ENCODE results near the gene WWOX. TPM values are rescaled to one million over a fixed set of nuclear protein-coding genes. Genes with fewer than 3 reads are reported as not detected.

Gene WWOX
- total RNA-seq, 1 experiment from 2014 or later = 15.6 TPM

- Histone ChIP-seq H3T11ph (ENCODE audit: low read length) (no peak overlapping the region), H3K18ac (ENCODE audit: insufficient read length, low read depth, low read length) (no peak overlapping the region), H3K27me3 (ENCODE audit: insufficient read depth, low read length) (no peaks in the 10 kb centered on the region), H2BK15ac (ENCODE audit: low read depth, low read length) (no peak overlapping the region), H2AK5ac (ENCODE audit: insufficient read length, low read length) (no peak overlapping the region), H3K9me3 (ENCODE audit: control insufficient read depth, low read depth, low read length) (peaks cover 7% of the 10 kb centered on the region), H3K56ac (ENCODE audit: insufficient read length, low read depth, low read length) (no peak overlapping the region), H4K91ac (ENCODE audit: insufficient read length, low read depth, low read length) (no peak overlapping the region), H2BK12ac (ENCODE audit: insufficient read length, low read depth, low read length) (no peak overlapping the region), H4K8ac (replicated peaks; ENCODE audit: insufficient read length, low read depth, low read length) (no peak overlapping the region), H3K23ac (ENCODE audit: insufficient read length, low read depth, low read length) (no peak overlapping the region), H2BK120ac (ENCODE audit: low read depth, low read length, poor library complexity, severe bottlenecking) (no peak overlapping the region), H4K20me1 (ENCODE audit: control insufficient read depth, insufficient read depth, insufficient read length) (no peaks in the 10 kb centered on the region), H3K4ac (ENCODE audit: low read depth, low read length) (no peak overlapping the region), H2BK20ac (ENCODE audit: low read depth, low read length, poor library complexity, severe bottlenecking) (no peak overlapping the region), H3K79me1 (ENCODE audit: insufficient read depth, low read depth, low read length, poor library complexity, severe bottlenecking) (no peaks in the 10 kb centered on the region), H2BK5ac (ENCODE audit: insufficient read length, low read length) (no peak overlapping the region), H3K14ac (ENCODE audit: insufficient read depth, low read length) (no peak overlapping the region), H3K27ac (ENCODE audit: insufficient read length, low read depth, low read length) (no peak overlapping the region), H3K4me2 (ENCODE audit: insufficient read depth, insufficient read length, low read length) (no peak overlapping the region), H3K23me2 (ENCODE audit: insufficient read length, low read depth, low read length, poor library complexity, severe bottlenecking) (no peaks in the 10 kb centered on the region), H3K4me1 (ENCODE audit: insufficient read depth, low read length) (no peaks in the 10 kb centered on the region), H4K5ac (ENCODE audit: insufficient read length, low read depth, low read length) (no peak overlapping the region), H3K79me2 (ENCODE audit: insufficient read depth, low read length) (no peaks in the 10 kb centered on the region), H2AFZ (ENCODE audit: low read length) (no peak overlapping the region), H3K9ac (ENCODE audit: extremely low read depth, insufficient read length, low read length) (no peak overlapping the region)
- DNase-seq = no peak
- peaks cover 0 to 4% (median 0%) of the 10 kb centered on the region in 3 experiments; a peak in 1 of 7 replicates for H3K36me3 Mint-ChIP-seq (ENCODE audit: insufficient read depth in 1 of 3, low read depth in 3 of 3)
- no peaks in the 10 kb centered on the region for H3K27me3 Mint-ChIP-seq (ENCODE audit: low read depth)
- peaks cover 6 to 9% of the 10 kb centered on the region in 2 experiments; a peak in 3 of 5 replicates for H3K9me3 Mint-ChIP-seq
- WGBS (ENCODE audit: extremely low coverage, insufficient read length, low lambda C conversion rate) = no CpG with 5 or more reads among the region's 2 CpGs
- no peak for TF ChIP-seq CTCF (conservative IDR thresholded peaks at IDR 0.05)
- no peaks in the 10 kb centered on the region for H3K4me1 Mint-ChIP-seq
- no peak overlapping the region for H3K27ac Mint-ChIP-seq
- no peak overlapping the region for H3K4me3 Mint-ChIP-seq
These were observed 520.8 kb downstream of the WWOX start for GRCh38 chr16:78620291-78620690.
